ENCODE measurements around the gene RAMP1.

GRCh38 chr2:237917696-237918374 is 58.4 kb downstream of the RAMP1 start:
- no peak for TF ChIP-seq CTCF (IDR thresholded peaks at IDR 0.05)
- TF ChIP-seq POLR2AphosphoS5 (IDR thresholded peaks at IDR 0.05) = no peak

Data from prostate gland (tissue), 2 donors.